Myocyte (in vitro differentiated cells): ENCODE data around the gene CACNA1B. TPM values are rescaled to one million over a fixed set of nuclear protein-coding genes. Genes with fewer than 3 reads are reported as not detected.

Experiments used
- DNase-seq: peaks from one replicate; pipeline ENCODE4 v3.0.0-alpha.2; 2012; ENCODE audit warnings: low read depth
- total RNA-seq: library from RNA; depleted of rRNA; stranded (reverse); fragments of >200 nt; gene quantifications from 2 replicates; pipeline ENCODE4 v1.2.3, GENCODE V29; 2014

Gene CACNA1B
- total RNA-seq, 1 donor from 2014 or later: not detected

- no peak for DNase-seq
Measured at GRCh38 chr9:138050472-138051330, 173.1 kb downstream of the CACNA1B start.

- DNase-seq: no peak
Measured at GRCh38 chr9:138051586-138052321, 174.2 kb downstream of the CACNA1B start.

DNA sequence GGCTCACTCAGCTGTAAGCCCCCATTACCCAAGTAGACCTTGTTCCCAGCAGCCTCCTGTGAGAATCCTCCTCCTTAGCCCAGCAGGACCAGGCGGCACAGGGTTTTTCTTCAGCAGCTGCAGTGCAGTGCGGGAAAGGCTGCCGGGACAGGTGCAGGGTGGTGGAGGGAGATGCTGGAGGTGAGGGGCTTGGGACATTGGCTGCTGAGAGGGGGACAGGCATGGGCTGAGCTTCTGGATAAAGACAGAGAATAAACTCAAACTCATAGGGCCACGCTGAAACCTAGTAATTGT lies 174.7 kb downstream of the CACNA1B start:
- DNase-seq: no peak

DNA sequence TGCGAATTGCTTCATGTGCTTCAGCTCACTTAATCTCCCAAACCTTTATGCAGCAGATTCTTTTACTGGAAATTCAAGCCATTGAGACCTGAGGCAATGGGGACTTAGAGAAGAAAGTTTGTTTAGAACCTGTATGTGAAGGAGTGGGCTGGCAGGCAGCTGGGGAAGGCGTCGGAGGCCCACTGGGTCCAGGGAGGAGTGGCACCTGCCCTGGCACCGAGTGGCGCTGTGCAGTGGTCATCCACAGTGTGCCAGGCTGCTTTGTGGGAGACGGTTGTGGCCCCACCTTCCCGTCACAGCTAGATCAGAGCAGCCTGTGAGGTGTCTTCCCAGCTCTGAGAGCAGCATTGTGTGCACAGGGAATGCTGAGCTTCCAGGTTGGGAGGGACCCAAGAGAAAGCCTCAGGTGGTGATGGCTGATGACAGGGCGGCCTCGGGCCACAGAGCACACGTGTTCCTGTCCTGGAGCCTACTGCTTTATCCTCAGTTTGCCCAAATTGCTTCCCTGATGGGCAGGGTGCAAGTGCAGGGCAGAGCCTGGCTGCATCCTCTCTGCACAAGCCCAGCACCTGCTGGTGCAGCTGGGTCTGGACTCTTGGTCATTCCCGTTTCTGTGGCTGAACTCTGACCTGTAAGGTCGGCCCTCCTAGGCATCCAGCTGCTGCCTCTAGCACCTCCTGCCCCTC lies 175.2 kb downstream of the CACNA1B start:
- DNase-seq: no peak

DNA sequence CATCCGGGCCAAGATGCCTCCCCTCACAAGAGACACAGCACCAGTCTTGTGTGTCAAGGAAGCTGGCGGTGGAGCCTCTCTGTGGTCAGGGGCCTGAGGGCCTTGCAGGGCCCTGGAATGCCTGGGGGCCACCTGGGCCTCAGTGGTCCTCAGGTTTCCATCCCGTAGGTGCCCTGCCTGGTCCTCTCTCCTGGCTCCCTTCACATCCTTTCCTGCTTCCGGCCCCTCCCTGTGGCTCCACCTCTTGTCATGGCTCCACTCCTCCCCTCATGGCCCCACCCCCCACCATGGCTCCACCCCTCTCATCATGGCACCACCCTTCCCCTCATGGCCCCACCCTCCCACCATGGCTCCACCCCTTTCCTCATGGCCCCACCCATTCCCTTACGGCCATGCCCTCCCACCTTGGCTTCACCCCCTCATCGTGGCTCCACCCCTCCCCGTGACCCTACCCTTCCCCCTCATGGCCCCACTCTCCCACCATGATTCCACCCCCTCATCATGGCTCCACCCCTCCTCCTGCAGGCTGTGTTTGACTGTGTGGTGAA lies 175.8 kb downstream of the CACNA1B start:
- no peak for DNase-seq

DNA sequence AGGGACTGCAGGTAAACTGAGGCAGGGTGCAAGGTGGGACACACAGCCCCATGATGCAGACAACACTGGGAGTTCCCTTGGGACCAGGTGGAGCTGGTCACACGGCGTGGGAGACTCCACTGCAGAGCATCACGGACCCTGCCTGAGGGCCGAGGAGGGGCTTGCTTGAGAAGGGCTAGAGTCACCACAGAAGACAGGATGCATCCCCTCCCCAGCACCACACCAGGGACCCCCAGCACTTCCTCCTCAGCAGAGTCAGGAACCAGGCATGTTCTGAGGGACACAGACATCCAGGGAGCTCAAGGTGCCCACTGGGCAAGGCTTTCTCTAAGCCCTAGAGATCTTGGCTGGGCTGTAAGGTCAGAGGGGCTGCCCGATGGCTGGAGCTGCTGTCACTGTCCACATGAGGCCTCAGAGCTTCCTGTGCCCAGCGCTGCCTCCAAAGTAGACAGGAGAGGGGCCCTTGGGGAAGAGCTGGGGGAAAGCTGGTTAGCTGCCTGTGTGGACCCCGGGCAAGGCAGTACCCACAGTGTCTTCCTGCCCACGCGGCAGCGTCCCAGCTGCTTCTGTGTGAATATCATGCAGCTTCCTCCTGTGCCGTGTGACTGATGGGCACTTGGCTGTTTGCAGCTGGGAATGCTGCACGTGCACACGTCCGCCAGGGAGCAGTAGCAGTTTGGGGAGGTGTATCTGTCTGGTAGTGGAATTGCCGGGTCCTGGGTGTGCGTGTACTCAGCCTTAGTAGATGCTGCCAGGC lies 176.6 kb downstream of the CACNA1B start:
- DNase-seq: no peak

- no peak for DNase-seq
Measured at GRCh38 chr9:138057726-138058125, 180.1 kb downstream of the CACNA1B start.

- no peak for DNase-seq
Measured at GRCh38 chr9:138058181-138058580, 180.6 kb downstream of the CACNA1B start.

- DNase-seq: no peak
Measured at GRCh38 chr9:138059196-138059595, 181.6 kb downstream of the CACNA1B start.

DNA sequence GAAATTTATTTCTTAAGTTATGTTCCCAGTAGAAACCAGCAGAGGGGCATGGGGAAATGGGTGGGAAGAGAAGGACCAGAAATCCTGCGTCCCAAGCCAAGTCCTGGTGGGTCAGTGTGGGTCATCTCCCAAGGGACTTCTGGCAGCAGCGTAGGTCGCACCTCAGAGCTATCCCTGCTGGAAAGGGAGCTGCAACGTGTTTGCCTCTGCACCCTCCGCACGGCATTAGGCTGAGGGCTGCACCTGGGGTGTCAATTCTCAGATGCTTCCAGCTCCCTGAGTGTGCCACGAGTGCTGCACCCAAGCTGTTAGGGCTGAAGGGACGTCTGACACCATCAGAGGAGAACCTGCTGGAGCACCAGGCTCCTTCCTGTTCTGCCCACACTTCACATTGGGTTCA lies 182.8 kb downstream of the CACNA1B start:
- no peak for DNase-seq

- no peak for DNase-seq
Measured at GRCh38 chr9:138060881-138061280, 183.3 kb downstream of the CACNA1B start.

- no peak for DNase-seq
Measured at GRCh38 chr9:138061631-138062030, 184.0 kb downstream of the CACNA1B start.

GRCh38 chr9:138062196-138062595 lies 184.6 kb downstream of the CACNA1B start:
- DNase-seq: no peak

DNA sequence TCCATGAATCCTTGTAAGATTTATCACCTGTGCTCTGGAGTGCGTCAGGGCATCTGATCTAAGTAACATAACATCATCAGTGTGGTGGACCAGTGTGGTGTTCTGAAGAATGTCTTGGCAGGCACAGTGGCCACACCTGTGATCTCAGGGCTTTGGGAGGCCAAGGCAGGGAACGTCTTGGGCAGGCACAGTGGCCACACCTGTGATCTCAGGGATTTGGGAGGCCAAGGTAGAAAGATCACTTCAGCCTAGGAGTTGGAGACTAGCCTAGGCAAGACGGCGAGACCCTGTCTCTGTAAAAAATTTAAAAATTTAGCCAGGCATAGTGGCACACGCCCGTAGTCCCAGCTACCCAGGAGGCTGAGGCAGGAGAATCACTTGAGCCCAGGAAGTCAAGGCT lies 185.5 kb downstream of the CACNA1B start:
- DNase-seq: no peak

- DNase-seq: no peak
Measured at GRCh38 chr9:138063785-138064184, 186.2 kb downstream of the CACNA1B start.

DNA sequence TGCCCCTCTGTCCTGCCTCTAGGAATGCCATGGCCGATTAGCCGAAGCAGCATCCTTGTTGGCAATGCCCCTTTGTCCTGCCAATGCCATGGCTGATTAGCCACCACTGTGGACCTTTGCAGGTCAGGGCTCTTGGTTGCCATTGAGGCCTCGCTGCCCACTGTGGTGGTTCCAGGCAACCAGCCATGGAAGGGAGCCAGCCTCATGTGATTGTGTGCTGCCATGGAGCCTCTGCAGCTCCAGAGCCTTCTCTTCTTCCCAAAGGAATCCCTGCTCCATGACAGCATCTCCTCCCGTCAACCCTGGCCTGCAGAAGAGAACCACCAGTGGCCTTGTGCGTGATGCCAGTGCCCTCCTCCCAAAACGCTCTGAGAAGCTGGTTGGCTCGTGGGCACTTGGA lies 187.0 kb downstream of the CACNA1B start:
- DNase-seq: no peak

DNA sequence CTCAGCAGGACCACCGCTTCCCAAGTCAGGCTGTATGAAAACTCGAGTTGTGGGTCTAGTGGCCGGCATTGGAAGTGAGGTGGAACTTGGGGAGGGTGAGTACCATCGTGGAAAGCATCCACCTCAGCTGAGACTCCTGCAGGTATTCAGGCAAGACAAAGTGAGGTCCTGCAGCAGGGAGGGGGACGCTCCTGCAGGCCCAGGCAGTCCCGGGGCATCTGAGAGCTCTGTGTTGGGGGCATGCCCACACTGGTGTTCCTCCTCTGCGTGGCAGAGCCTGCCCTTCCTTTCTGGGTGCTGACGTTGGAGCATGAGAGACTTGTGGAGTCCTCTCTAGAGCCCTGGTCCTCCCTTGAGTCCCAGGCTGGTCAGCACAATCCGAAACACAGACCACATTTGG lies 187.7 kb downstream of the CACNA1B start:
- DNase-seq: no peak

- no peak for DNase-seq
Measured at GRCh38 chr9:138066049-138066448, 188.5 kb downstream of the CACNA1B start.

DNA sequence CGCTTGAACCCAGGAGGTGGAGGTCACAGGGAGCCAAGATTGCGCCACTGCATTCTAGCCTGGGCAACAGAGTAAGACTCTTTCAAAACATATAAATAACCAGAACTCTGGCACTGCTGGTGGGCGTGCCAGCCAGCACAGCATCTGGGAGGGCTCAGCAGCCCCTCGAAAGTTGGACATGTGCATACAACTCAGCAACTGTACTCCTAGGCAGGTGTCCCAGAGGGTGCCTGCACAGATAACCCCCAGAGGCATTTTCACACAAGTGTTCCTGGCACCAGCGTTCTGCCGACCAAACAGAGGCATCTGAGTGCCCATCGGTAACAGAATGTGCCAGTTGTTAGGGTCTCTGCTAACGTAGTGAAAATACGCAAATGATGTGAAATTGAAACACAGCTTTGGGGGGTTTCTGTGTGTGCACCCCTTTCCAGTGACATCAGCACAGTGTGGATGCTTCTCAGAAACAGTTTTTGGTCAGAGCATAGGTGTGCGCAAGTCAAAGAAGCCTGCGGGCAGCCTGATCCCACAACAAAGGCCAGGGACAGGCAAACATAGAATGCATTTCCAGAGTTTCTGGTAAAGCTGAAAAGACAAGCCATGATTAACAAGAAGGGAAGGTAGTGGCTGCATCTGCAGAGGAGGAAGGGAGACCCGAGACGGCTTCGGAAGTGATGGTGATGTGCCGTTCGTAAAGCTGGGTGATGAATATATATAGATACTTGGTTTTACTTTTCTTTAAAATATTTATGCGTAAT lies 190.2 kb downstream of the CACNA1B start:
- DNase-seq: no peak

DNA sequence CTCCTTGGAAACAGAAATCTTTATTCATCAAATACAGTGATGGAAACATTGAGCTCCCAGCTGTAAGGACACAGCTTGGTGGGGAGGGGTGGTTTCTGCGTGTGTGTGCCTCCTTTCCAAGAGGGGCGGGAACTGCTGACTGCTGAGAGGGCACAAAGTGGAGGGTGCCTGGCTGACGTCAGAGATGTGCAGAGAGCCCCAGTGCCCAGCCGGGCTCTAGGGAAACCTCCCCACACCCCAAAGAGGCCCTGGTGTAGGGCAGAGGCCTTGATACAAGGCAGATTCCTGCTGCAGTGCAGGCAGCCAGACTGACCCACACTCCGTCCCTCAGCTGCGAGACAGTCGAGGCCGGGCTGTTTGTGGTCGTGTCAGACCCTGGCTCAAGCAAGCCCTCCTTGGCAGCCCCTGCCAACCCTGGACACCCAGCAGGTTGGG lies 191.0 kb downstream of the CACNA1B start:
- DNase-seq: no peak
